GM12865 (cell line): Measurements from ENCODE around the gene EDAR.

Experiments used
- DNase-seq: peaks from one replicate; pipeline ENCODE4 v3.0.0; 2010; ENCODE audit warnings: low read depth
- H3K4me3 ChIP-seq: 2 replicates; pipeline ENCODE4 v1.5.1; 2011; ENCODE audit warnings: mild to moderate bottlenecking, low read depth, low read length, control low read depth
- TF ChIP-seq, protein P1 (sequence below): IDR thresholded peaks from 2 replicates; pipeline ENCODE4 v1.5.1; 2011; ENCODE audit warnings: low read length, control low read depth, low read depth, inconsistent platforms; ENCODE audit not compliant: insufficient read depth; ENCODE audit errors: missing control alignments

EDAR gene

DNA sequence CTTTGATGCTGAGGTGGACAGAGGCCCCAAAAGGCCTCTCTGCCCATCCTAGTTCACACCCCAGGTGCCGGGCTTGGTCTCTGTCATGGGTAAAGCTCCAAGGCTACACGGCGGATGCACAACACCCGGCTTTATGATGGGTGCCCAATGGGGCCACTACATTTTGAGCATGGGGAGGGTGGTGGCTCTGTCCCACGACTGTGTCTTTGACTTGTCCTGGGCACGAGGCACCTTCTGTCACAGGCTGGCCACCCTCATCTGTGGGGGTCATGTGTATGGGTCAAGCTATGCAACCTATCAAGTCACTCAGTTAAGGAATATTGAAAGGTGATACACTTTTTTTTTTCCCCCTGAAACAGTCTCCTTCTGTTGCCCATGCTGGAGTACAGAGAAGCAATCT lies 63.7 kb downstream of the EDAR start:
- H3K4me3 ChIP-seq, result no peak overlapping the region
- TF ChIP-seq, protein P1, sequence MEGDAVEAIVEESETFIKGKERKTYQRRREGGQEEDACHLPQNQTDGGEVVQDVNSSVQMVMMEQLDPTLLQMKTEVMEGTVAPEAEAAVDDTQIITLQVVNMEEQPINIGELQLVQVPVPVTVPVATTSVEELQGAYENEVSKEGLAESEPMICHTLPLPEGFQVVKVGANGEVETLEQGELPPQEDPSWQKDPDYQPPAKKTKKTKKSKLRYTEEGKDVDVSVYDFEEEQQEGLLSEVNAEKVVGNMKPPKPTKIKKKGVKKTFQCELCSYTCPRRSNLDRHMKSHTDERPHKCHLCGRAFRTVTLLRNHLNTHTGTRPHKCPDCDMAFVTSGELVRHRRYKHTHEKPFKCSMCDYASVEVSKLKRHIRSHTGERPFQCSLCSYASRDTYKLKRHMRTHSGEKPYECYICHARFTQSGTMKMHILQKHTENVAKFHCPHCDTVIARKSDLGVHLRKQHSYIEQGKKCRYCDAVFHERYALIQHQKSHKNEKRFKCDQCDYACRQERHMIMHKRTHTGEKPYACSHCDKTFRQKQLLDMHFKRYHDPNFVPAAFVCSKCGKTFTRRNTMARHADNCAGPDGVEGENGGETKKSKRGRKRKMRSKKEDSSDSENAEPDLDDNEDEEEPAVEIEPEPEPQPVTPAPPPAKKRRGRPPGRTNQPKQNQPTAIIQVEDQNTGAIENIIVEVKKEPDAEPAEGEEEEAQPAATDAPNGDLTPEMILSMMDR, result no peak
- no peak for DNase-seq

DNA sequence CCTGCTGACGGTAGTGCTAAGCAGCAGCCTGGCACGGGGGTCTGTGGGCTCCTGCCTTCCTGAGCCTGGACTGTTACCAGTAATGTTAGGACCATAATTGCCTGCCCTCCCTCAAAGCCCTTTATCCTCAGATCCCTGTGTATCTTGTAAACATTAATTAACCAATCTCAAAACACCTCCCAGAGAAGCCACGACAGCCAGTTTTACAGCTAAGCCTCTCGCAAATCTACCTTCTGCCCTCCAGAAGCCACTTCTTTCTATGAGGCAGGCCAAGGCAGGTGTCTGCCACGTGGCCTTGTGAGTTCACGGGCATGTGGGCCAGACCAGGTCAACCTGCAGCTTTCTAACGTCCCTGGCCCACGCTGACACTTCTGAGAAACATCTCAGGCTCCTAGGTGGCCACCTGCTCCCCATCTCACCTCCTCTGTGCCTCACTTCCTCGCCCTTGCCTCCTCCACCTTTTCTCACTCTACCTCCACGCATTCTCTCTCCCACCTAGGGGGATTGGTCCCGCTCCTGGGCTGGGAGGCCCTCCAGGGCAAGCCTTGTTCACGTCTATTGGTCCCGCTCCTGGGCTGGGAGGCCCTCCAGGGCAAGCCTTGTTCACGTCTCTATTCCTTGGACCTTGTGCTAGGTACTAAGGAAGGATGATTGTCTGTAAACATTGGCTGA lies 64.3 kb downstream of the EDAR start:
- no peak for DNase-seq
- no peak overlapping the region for H3K4me3 ChIP-seq
- TF ChIP-seq, protein P1, result no peak

DNA sequence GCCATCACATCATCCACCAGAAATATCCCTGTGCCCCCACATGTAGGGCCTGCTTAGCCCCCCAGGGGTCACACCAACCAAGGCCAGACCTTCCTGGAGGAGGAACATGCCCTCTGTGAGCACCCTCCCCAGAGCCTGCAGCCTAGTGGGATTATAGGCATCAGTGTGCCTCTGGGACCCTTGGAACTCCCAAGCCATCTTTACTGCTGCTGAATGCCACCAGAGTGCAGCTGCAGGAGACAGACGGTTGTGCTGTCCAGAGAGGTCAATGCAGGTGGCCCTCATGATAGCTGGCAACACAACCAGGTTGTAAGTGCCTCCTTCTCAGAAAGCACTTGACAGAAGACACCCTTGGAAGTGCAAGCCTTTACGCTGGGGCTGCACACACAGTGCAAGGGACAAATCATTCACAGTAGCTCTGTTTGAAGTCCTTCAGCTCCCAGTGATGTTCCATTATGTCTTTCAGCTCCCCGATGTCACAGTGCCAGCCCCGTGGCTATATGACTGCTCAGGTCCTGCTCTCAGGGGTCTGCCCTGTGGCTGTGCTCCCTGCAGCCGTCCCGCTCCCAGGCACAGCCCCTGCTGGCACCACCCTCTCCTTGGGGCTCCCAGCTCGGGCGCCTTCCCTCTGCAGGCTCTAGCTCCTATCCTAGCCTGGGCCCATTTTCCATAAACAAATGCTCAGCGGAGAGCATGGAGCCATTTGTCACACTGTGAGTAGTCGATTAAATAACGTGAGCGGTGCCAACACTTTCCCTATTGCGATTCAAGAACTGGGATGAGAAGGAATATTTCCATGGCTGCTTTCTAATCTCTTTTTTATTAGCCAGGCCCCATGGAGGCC lies 65.1 kb downstream of the EDAR start:
- no peak for DNase-seq
- H3K4me3 ChIP-seq, result no peak overlapping the region
- TF ChIP-seq, protein P1, result no peak

DNA sequence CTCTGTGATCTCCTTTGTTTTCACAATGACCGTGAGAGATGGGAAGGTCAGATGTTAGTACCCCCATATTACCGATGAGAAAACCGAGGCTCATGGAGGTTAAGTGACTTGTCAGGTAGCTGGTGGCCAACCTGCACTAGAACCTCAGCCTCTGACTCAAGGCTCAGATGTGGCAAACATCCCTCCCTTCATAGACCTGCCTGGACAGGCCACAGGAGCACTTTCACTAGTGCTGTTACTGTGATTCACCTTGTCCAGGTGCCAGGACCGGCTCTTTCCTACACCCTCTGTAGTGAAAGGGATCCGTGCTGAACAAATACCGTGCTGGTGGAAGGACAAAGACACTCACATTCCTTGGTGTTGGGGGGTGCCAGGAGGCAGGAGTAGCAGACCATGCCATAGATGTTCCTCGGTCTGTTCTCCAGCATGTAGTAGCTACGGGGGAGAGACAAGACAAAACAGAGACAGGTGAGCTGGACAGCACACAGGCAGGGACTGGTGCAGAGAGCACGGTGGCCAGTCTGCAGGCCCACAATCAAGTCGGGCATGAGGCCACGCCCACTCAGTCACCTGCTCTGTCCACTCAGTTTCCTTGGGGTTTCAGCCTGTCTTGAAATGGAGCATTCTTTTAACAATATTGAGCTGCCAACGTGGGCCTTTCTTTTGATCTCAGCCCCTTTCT lies 65.9 kb downstream of the EDAR start:
- no peak overlapping the region for H3K4me3 ChIP-seq
- TF ChIP-seq, protein P1, result no peak
- DNase-seq, result no peak

DNA sequence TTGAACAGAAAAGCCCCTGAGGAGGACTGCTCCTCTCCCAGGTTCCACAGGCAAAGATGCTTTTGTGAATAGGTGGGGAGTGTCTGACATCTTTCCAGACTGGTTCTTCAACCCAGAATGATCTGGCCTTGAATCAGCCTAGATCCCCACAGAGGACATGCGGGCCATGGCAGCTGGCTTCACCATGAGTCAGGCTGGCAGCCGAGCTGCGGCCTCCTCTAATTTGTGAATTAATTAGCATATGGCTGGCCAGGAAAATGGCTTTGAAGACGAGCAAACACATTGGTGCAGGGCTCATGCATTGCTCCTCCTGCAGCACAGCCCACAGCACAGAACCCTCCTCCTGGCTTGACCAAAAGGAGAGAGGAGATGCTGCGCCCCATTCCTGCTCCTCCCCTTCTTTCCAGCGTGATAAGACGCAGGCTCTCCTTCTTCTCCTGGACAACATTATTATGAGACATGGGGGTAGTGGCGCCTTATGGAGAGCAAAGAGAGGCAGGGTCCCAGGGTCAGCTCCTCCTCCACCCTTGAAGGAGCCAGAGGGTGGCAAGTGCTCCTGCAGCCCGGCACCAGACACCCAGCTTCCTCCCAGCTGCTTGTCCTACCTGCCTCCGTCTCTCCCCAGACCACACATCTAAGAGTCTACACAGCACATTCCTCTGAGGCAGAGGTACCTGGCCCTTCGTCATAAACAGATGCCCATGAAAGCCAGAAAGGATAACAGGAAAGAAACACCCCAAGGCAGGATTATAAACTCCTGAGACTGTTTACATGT lies 66.7 kb downstream of the EDAR start:
- TF ChIP-seq, protein P1, result no peak
- no peak for DNase-seq
- no peak overlapping the region for H3K4me3 ChIP-seq
